NCI-H1694 treated with DMSO at 0.1 percent for 48 hours (cell line): ENCODE data around the gene LARP4B.
A peak's percentile ranks its signal among the peaks of the same experiment; 100 is the strongest.

Experiments
- DNase-seq: peaks from one replicate; lab custom pipeline; 2025; lab: John Stamatoyannopoulos, UW

Gene LARP4B

GRCh38 chr10:807163-807957 lies 124.1 kb downstream of the LARP4B start:
- DNase-seq = no peak

GRCh38 chr10:806451-807162 lies 124.9 kb downstream of the LARP4B start:
- DNase-seq = no peak

- DNase-seq = no peak
Observed at GRCh38 chr10:805620-806305, 125.7 kb downstream of the LARP4B start.

- DNase-seq = no peak
Observed at GRCh38 chr10:804787-805619, 126.5 kb downstream of the LARP4B start.

GRCh38 chr10:804191-804781 lies 127.2 kb downstream of the LARP4B start:
- no peak for DNase-seq

- DNase-seq = no peak
Observed at GRCh38 chr10:803041-803741, 128.3 kb downstream of the LARP4B start.

GRCh38 chr10:802506-802905 lies 129.0 kb downstream of the LARP4B start:
- no peak for DNase-seq

GRCh38 chr10:797179-797578 lies 134.3 kb downstream of the LARP4B start:
- no peak for DNase-seq

- no peak for DNase-seq
Observed at GRCh38 chr10:796233-796632, 135.3 kb downstream of the LARP4B start.

- peak; percentile 33 for DNase-seq
Observed at GRCh38 chr10:794382-794956, 137.0 kb downstream of the LARP4B start.

- DNase-seq = no peak
Observed at GRCh38 chr10:792792-793100, 138.8 kb downstream of the LARP4B start.

GRCh38 chr10:792083-792791 lies 139.3 kb downstream of the LARP4B start:
- DNase-seq = no peak

- DNase-seq = no peak
Observed at GRCh38 chr10:791639-792038, 139.9 kb downstream of the LARP4B start.

- no peak for DNase-seq
Observed at GRCh38 chr10:790821-791551, 140.5 kb downstream of the LARP4B start.

GRCh38 chr10:789831-790701 lies 141.4 kb downstream of the LARP4B start:
- no peak for DNase-seq

GRCh38 chr10:788796-789748 lies 142.4 kb downstream of the LARP4B start:
- no peak for DNase-seq

- DNase-seq = no peak
Observed at GRCh38 chr10:787933-788651, 143.4 kb downstream of the LARP4B start.
